Testis (tissue), 3 donors: ENCODE measurements around the gene UBD. TPM values are rescaled to one million over a fixed set of nuclear protein-coding genes. Genes with fewer than 3 reads are reported as not detected.

Experiments used
- DNase-seq: peaks from one replicate; pipeline ENCODE4 v3.0.0-alpha.2; 2019
- H3K27ac ChIP-seq, 2 donors: fragments of 200-600 bp; sonication (generic); one replicate each; pipeline ENCODE4 v1.5.1; 2019
- H3K27me3 ChIP-seq: fragments of 200-600 bp; sonication (generic); one replicate; pipeline ENCODE4 v1.5.1; 2019
- H3K36me3 ChIP-seq: fragments of 200-600 bp; sonication (generic); one replicate; pipeline ENCODE4 v1.5.1; 2017; ENCODE audit warnings: low read depth; ENCODE audit errors: missing control alignments
- H3K4me1 ChIP-seq: fragments of 200-600 bp; sonication (generic); one replicate; pipeline ENCODE4 v1.5.1; 2019
- H3K4me3 ChIP-seq, 2 donors: fragments of 200-600 bp; sonication (generic); one replicate each; pipeline ENCODE4 v1.5.1; 2017 to 2019
- H3K9me3 ChIP-seq: fragments of 200-600 bp; sonication (generic); one replicate; pipeline ENCODE4 v1.5.1; 2017
- POLR2A ChIP-seq: fragments of 450-650 bp; IDR thresholded peaks from one replicate; pipeline ENCODE4 v1.6.1; 2017; ENCODE audit warnings: antibody characterized with exemption, mild to moderate bottlenecking, moderate library complexity
- WGBS, 2 donors: methylation state at CpG; one replicate each; pipeline ENCODE4 v1.1.5; 2018; 5-methylcytosine and 5-hydroxymethylcytosine counted together
- intact Hi-C: fragments of 100-400 bp; cut with DNase I; formaldehyde crosslinking; loops from one replicate; pipeline ENCODE4 v1.15.1; 2023; ENCODE audit warnings: low total_unique reads
- polyA plus RNA-seq: library from polyadenylated mRNA; stranded (reverse); fragments of 350-450 nt; fragmentation: Illumina TruSeq; extraction: RNeasy Lipid Tissue Mini Kit (QIAGEN cat#74804); gene quantifications from one replicate; pipeline ENCODE4 v1.2.3, GENCODE V29; 2014; ENCODE audit warnings: low read depth, low replicate concordance; ENCODE audit not compliant: insufficient read depth
- total RNA-seq, 2 donors: library from RNA; depleted of rRNA; stranded (reverse); fragments of >200 nt; gene quantifications; one replicate each; pipeline ENCODE4 v1.2.3, GENCODE V29; 2016
- TF ChIP-seq, protein P1 (sequence below), 3 experiments: fragments of 450-650 bp in 2 of 3; fragments of 200-600 bp in 1 of 3; sonication (generic) in 1 of 3; IDR thresholded peaks; one replicate each; pipeline ENCODE4 v1.5.1; 2016 to 2019; ENCODE audit warnings: antibody characterized with exemption in 3 of 3, mild to moderate bottlenecking in 2 of 3, moderate library complexity in 1 of 3

The UBD gene
- total and polyA plus RNA-seq, 3 donors from 2014 or later: 0.25 to 8.0 TPM; not detected in 1

DNA sequence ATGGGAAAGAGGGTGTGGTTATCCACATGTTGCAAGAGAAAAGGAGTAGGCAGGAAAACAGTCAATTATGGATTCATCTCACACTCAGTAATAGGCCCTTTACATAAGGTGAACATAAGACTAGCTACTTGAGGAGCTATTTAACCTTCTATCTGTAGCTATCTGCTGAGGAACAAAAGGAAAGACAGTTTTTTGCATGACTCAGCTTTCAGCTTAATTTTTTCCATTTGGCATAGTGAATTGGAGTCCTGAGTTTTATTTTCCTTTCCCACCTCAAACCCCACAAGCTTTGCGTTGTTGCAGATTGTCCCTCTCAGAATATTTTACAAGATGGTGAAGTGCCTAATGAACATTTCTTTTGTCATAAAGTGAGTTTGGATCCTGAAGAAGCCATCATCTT lies 32.4 kb downstream of the UBD start:
- H3K4me1 ChIP-seq: no peaks in the 10 kb centered on the region
- H3K4me3 ChIP-seq: no peak overlapping the region
- intact Hi-C loops: no loop called here
- no peaks in the 10 kb centered on the region for H3K27me3 ChIP-seq
- DNase-seq: no peak
- 81 to 92% methylated on average over 1 of the region's 1 CpG for WGBS, 2 donors
- TF ChIP-seq POLR2A: no peak
- TF ChIP-seq, protein P1, sequence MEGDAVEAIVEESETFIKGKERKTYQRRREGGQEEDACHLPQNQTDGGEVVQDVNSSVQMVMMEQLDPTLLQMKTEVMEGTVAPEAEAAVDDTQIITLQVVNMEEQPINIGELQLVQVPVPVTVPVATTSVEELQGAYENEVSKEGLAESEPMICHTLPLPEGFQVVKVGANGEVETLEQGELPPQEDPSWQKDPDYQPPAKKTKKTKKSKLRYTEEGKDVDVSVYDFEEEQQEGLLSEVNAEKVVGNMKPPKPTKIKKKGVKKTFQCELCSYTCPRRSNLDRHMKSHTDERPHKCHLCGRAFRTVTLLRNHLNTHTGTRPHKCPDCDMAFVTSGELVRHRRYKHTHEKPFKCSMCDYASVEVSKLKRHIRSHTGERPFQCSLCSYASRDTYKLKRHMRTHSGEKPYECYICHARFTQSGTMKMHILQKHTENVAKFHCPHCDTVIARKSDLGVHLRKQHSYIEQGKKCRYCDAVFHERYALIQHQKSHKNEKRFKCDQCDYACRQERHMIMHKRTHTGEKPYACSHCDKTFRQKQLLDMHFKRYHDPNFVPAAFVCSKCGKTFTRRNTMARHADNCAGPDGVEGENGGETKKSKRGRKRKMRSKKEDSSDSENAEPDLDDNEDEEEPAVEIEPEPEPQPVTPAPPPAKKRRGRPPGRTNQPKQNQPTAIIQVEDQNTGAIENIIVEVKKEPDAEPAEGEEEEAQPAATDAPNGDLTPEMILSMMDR (IDR thresholded peaks at IDR 0.05): no peak
- no peaks in the 10 kb centered on the region for H3K9me3 ChIP-seq
- H3K36me3 ChIP-seq: no peaks in the 10 kb centered on the region
- no peak overlapping the region for H3K27ac ChIP-seq

DNA sequence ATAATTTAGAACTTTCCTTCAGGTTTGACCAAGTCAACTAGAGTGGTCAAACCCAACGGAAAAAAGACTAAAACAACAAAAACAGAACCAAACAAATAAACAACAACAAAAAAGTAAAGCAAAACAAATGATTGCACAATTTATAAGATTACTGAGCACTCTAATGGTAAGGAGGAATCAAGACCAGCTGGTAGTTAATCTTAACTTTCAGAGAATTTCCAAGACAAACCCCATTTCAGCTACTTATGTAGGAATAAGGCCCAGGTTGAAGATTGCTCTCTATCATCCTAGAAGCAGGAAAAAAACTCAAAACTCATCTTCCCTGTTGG lies 34.3 kb downstream of the UBD start:
- TF ChIP-seq POLR2A: no peak
- TF ChIP-seq, protein P1 (IDR thresholded peaks at IDR 0.05): no peak
- Histone ChIP-seq H3K27ac (no peak overlapping the region), H3K36me3 (no peaks in the 10 kb centered on the region), H3K4me1 (no peaks in the 10 kb centered on the region), H3K9me3 (no peaks in the 10 kb centered on the region), H3K4me3 (no peak overlapping the region), H3K27me3 (no peaks in the 10 kb centered on the region)
- 3 to 33% methylated on average over 1 of the region's 1 CpG for WGBS, 2 donors
- DNase-seq: no peak
- intact Hi-C loops: no loop called here

DNA sequence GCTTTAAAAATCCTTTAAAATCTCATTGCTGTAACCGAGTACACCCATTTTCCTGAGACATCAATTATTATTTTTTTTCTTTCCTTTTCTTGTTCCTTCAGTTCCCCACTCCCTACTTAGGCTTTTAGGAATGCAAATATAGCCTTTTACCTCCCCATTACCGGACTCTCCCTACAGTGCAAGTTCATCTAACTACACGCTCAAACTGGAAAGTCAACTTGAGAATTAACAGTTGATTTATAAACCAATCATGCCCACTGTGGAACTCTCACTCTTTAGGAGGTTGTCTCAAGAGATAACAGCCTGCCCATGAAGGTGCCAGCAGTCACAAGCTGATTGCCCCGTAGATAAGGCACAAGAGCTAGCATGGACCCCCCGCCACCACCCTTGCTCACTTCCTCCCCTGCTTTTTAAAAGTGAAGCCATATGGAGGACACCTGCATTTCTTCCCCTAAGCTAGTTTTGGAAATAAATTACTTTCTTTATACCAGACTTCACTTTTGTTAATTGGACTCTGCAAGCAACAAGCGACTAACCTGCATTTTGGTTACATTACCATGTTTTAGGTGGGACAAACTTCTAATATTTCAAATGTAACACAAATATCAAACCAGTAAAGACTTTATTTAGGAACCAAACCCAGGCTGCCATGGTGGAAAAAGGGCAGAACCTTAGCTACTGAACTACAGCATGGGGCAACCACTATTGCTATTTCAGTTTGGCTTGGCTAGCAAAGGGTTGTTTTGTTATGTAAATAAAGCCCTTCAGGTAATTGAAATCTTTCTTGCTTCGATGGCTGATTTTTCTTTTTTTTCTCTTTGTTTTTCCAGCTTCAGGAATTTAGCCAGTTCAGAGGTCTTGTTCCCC lies 34.9 kb downstream of the UBD start:
- H3K27ac ChIP-seq: no peak overlapping the region
- intact Hi-C loops: no loop called here
- DNase-seq: no peak

DNA sequence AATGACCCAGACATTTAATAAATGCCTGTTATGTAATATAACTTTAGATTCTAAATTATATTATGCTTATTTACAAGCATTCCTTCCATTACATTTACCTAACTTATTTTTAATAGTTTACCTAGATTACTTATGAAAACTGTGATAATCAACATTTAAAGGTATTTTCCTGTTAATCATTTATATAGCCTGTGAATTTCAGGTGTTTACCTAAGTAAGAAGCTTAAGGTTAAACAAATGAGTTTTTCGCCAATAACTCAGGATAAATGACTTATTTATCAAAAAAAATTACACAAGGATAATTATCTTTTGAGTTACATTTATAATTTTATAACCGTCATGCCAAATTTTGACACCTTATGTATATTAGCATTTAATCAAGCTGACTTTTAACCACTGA lies 35.5 kb downstream of the UBD start:
- DNase-seq: no peak

More for the DNA sequence above, 34.9 kb downstream of the UBD start:
- H3K36me3 ChIP-seq: no peaks in the 10 kb centered on the region
- H3K9me3 ChIP-seq: no peaks in the 10 kb centered on the region
- H3K27me3 ChIP-seq: no peaks in the 10 kb centered on the region
- no peaks in the 10 kb centered on the region for H3K4me1 ChIP-seq
- no peak for TF ChIP-seq POLR2A
- TF ChIP-seq, protein P1 (IDR thresholded peaks at IDR 0.05): no peak
- WGBS, 2 donors: 82 to 84% methylated on average over 7 of the region's 7 CpGs
- no peak overlapping the region for H3K4me3 ChIP-seq

More for the DNA sequence above, 35.5 kb downstream of the UBD start:
- Histone ChIP-seq H3K4me1 (no peaks in the 10 kb centered on the region), H3K4me3 (no peak overlapping the region), H3K36me3 (no peaks in the 10 kb centered on the region), H3K9me3 (no peaks in the 10 kb centered on the region), H3K27me3 (no peaks in the 10 kb centered on the region), H3K27ac (no peak overlapping the region)
- 92 to 94% methylated on average over 2 of the region's 2 CpGs for WGBS, 2 donors
- TF ChIP-seq POLR2A: no peak
- TF ChIP-seq, protein P1 (IDR thresholded peaks at IDR 0.05): no peak
- intact Hi-C loops: no loop called here
